WTC11 (cell line): ENCODE data around the gene UBALD1. TPM values are rescaled to one million over a fixed set of nuclear protein-coding genes. Genes with fewer than 3 reads are reported as not detected.
A peak's percentile ranks its signal among the peaks of the same experiment; 100 is the strongest.

ENCODE experiments used
- ATAC-seq: fragments of 200-7000 bp; cut with Tn5 transposase; 2 replicates; pipeline ENCODE4 v1.10.0; 2021; ENCODE audit warnings: mild to moderate bottlenecking, moderate library complexity
- CTCF ChIA-PET: fragments of 300-600 bp; sonication (Branson Sonifier 250); formaldehyde crosslinking; loops from one replicate; lab custom pipeline; 2021; ENCODE audit warnings: antibody characterized with exemption; lab: Charles Lee
- POLR2A ChIA-PET: fragments of 350-600 bp; sonication (Branson Sonifier 250); formaldehyde crosslinking; loops from one replicate; lab custom pipeline; 2021; ENCODE audit warnings: antibody characterized with exemption; lab: Charles Lee
- DNase-seq: peaks from one replicate; pipeline ENCODE4 v3.0.0; 2021; ENCODE audit warnings: low spot score
- H3K27ac Mint-ChIP-seq: 2 replicates; pipeline ENCODE4 v1.8.0; 2021; ENCODE audit warnings: mixed read lengths
- H3K27me3 Mint-ChIP-seq: 2 replicates; pipeline ENCODE4 v1.8.0; 2021; ENCODE audit warnings: low read depth, mild to moderate bottlenecking, moderate library complexity, mixed read lengths
- H3K36me3 Mint-ChIP-seq: 2 replicates; pipeline ENCODE4 v1.8.0; 2021; ENCODE audit warnings: mixed read lengths
- H3K4me1 Mint-ChIP-seq: 2 replicates; pipeline ENCODE4 v1.8.0; 2022; ENCODE audit warnings: mixed read lengths
- H3K4me3 Mint-ChIP-seq: 2 replicates; pipeline ENCODE4 v1.8.0; 2021; ENCODE audit warnings: mild to moderate bottlenecking, moderate library complexity, mixed read lengths
- H3K9me3 Mint-ChIP-seq: 2 replicates; pipeline ENCODE4 v1.8.0; 2021; ENCODE audit warnings: mixed read lengths
- ATF2 ChIP-seq: sonication (generic); formaldehyde crosslinking; IDR thresholded peaks from 2 replicates; pipeline ENCODE4 v1.8.1; 2022; ENCODE audit warnings: low read depth, missing genetic modification reagents, borderline replicate concordance
- E2F4 ChIP-seq: sonication (generic); formaldehyde crosslinking; IDR thresholded peaks from 2 replicates; pipeline ENCODE4 v1.8.1; 2022; ENCODE audit warnings: low read depth, mild to moderate bottlenecking, moderate library complexity, missing genetic modification reagents, borderline replicate concordance
- ELF4 ChIP-seq: sonication (generic); formaldehyde crosslinking; IDR thresholded peaks from 2 replicates; pipeline ENCODE4 v1.8.1; 2022; ENCODE audit warnings: low read depth, mild to moderate bottlenecking, moderate library complexity, missing genetic modification reagents
- EMX1 ChIP-seq: fragments of 250-450 bp; sonication (Bioruptor Pico); IDR thresholded peaks from 2 replicates; pipeline ENCODE4 v1.8.0; 2021; ENCODE audit warnings: mild to moderate bottlenecking
- FOXP1 ChIP-seq: sonication (generic); formaldehyde crosslinking; IDR thresholded peaks from 2 replicates; pipeline ENCODE4 v1.8.0; 2022; ENCODE audit warnings: missing genetic modification reagents, mild to moderate bottlenecking, moderate library complexity, borderline replicate concordance
- IRF2 ChIP-seq: sonication (generic); formaldehyde crosslinking; IDR thresholded peaks from 2 replicates; pipeline ENCODE4 v1.8.0; 2022; ENCODE audit warnings: low read depth, missing genetic modification reagents, borderline replicate concordance
- JAZF1 ChIP-seq: fragments of 250-450 bp; sonication (Bioruptor Pico); IDR thresholded peaks from 2 replicates; pipeline ENCODE4 v1.9.0; 2021; ENCODE audit warnings: moderate library complexity, mild to moderate bottlenecking, inconsistent platforms
- JUN ChIP-seq: sonication (generic); formaldehyde crosslinking; IDR thresholded peaks from 2 replicates; pipeline ENCODE4 v1.8.0; 2023; ENCODE audit warnings: mild to moderate bottlenecking, missing genetic modification reagents
- NR2C2 ChIP-seq: sonication (generic); formaldehyde crosslinking; IDR thresholded peaks from 2 replicates; pipeline ENCODE4 v1.8.0; 2022; ENCODE audit warnings: mild to moderate bottlenecking, missing genetic modification reagents
- PRRX2 ChIP-seq: fragments of 250-450 bp; sonication (Bioruptor Pico); IDR thresholded peaks from 2 replicates; pipeline ENCODE4 v1.8.0; 2021; ENCODE audit warnings: mild to moderate bottlenecking
- RORB ChIP-seq: fragments of 250-450 bp; sonication (Bioruptor Pico); IDR thresholded peaks from 2 replicates; pipeline ENCODE4 v1.9.0; 2021; ENCODE audit warnings: mild to moderate bottlenecking
- SMAD4 ChIP-seq: sonication (generic); formaldehyde crosslinking; IDR thresholded peaks from 2 replicates; pipeline ENCODE4 v1.8.0; 2022; ENCODE audit warnings: mild to moderate bottlenecking, missing genetic modification reagents
- TEAD4 ChIP-seq: sonication (generic); formaldehyde crosslinking; IDR thresholded peaks from 2 replicates; pipeline ENCODE4 v1.8.0; 2022; ENCODE audit warnings: mild to moderate bottlenecking, missing genetic modification reagents
- USF2 ChIP-seq: sonication (generic); formaldehyde crosslinking; IDR thresholded peaks from 2 replicates; pipeline ENCODE4 v1.8.1; 2023; ENCODE audit warnings: mild to moderate bottlenecking, missing genetic modification reagents, moderate library complexity
- ZMAT4 ChIP-seq: fragments of 250-450 bp; sonication (Bioruptor Pico); IDR thresholded peaks from 2 replicates; pipeline ENCODE4 v1.9.0; 2021; ENCODE audit warnings: mild to moderate bottlenecking
- ZNF317 ChIP-seq: sonication (generic); formaldehyde crosslinking; IDR thresholded peaks from 2 replicates; pipeline ENCODE4 v1.8.1; 2023; ENCODE audit warnings: low read depth, mild to moderate bottlenecking, moderate library complexity, missing genetic modification reagents, borderline replicate concordance
- ZNF532 ChIP-seq: fragments of 250-450 bp; sonication (Bioruptor Pico); IDR thresholded peaks from 2 replicates; pipeline ENCODE4 v1.9.0; 2021; ENCODE audit warnings: mild to moderate bottlenecking, borderline replicate concordance
- ZNF671 ChIP-seq: fragments of 250-450 bp; sonication (Bioruptor Pico); IDR thresholded peaks from 2 replicates; pipeline ENCODE4 v1.8.0; 2021; ENCODE audit warnings: mild to moderate bottlenecking
- total RNA-seq: library from RNA; stranded (reverse); gene quantifications from 3 replicates; pipeline ENCODE4 v1.2.3, GENCODE V29; 2021
- TF ChIP-seq, protein P1 (sequence below): sonication (generic); formaldehyde crosslinking; IDR thresholded peaks from 2 replicates; pipeline ENCODE4 v1.8.1; 2023; ENCODE audit warnings: mild to moderate bottlenecking, missing genetic modification reagents
- TF ChIP-seq, protein P2 (sequence below): sonication (generic); formaldehyde crosslinking; conservative IDR thresholded peaks from 2 replicates; pipeline ENCODE4 v1.8.1; 2022; ENCODE audit warnings: mild to moderate bottlenecking, missing genetic modification reagents
- TF ChIP-seq, protein P3 (sequence below): sonication (generic); formaldehyde crosslinking; IDR thresholded peaks from 2 replicates; pipeline ENCODE4 v1.8.1; 2023; ENCODE audit warnings: mild to moderate bottlenecking, missing genetic modification reagents
- TF ChIP-seq, protein P4 (sequence below): sonication (generic); formaldehyde crosslinking; IDR thresholded peaks from 2 replicates; pipeline ENCODE4 v1.8.1; 2023; ENCODE audit warnings: mild to moderate bottlenecking, missing genetic modification reagents, moderate library complexity

The UBALD1 gene
- total RNA-seq, 1 experiment from 2014 or later = 56.8 TPM

DNA sequence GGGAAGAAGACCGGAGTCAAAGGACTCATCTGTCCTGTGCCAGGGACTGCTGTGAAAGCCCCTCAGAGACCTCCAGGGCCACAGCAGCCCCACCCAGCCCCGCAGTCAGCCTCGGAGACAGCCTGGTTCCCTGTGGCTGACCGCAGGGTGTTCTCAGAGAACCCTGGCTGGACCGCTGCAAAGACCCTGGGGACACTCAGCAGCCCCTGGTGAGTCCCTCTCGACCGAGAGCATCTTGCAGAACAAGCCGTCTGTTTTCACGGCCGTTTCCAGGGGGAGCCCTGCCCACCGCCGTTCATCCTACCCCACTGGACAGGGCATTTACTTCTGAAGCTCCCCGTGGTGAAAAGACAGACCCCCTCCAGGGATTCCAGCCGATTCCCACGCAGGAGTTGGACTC lies 10.3 kb downstream of the UBALD1 start:
- CTCF ChIA-PET = interaction anchor here (0.6 kb wide), 1 partner anchor 57 kb away, joined by 8 read pairs; no protein-coding TSS in a partner anchor
- H3K27me3 Mint-ChIP-seq = no peaks in the 10 kb centered on the region
- no peak overlapping the region for H3K27ac Mint-ChIP-seq
- DNase-seq (no peak), ATAC-seq (no peak)
- H3K4me1 Mint-ChIP-seq = peaks cover 6% of the 10 kb centered on the region; the same call in 1 of the 2 replicates
- no peaks in the 10 kb centered on the region for H3K9me3 Mint-ChIP-seq
- no peaks in the 10 kb centered on the region; the same call in 1 of the 2 replicates for H3K36me3 Mint-ChIP-seq
- TF ChIP-seq FOXP1 (no peak), JAZF1 (CRISPR knock-in tag) (no peak), PRRX2 (CRISPR knock-in tag) (no peak), ZMAT4 (CRISPR knock-in tag) (no peak), E2F4 (CRISPR knock-in tag) (no peak), ATF2 (no peak), EMX1 (no peak), RORB (CRISPR knock-in tag) (no peak), JUN (no peak), NR2C2 (CRISPR knock-in tag) (no peak), TEAD4 (CRISPR knock-in tag) (no peak), IRF2 (CRISPR knock-in tag) (no peak), USF2 (CRISPR knock-in tag) (no peak), ELF4 (CRISPR knock-in tag) (no peak), ZNF671 (CRISPR knock-in tag) (no peak)
- TF ChIP-seq, protein P1, sequence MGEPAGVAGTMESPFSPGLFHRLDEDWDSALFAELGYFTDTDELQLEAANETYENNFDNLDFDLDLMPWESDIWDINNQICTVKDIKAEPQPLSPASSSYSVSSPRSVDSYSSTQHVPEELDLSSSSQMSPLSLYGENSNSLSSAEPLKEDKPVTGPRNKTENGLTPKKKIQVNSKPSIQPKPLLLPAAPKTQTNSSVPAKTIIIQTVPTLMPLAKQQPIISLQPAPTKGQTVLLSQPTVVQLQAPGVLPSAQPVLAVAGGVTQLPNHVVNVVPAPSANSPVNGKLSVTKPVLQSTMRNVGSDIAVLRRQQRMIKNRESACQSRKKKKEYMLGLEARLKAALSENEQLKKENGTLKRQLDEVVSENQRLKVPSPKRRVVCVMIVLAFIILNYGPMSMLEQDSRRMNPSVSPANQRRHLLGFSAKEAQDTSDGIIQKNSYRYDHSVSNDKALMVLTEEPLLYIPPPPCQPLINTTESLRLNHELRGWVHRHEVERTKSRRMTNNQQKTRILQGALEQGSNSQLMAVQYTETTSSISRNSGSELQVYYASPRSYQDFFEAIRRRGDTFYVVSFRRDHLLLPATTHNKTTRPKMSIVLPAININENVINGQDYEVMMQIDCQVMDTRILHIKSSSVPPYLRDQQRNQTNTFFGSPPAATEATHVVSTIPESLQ (CRISPR knock-in tag) = no peak
- TF ChIP-seq, protein P2, sequence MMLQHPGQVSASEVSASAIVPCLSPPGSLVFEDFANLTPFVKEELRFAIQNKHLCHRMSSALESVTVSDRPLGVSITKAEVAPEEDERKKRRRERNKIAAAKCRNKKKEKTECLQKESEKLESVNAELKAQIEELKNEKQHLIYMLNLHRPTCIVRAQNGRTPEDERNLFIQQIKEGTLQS = no peak
- TF ChIP-seq, protein P3, sequence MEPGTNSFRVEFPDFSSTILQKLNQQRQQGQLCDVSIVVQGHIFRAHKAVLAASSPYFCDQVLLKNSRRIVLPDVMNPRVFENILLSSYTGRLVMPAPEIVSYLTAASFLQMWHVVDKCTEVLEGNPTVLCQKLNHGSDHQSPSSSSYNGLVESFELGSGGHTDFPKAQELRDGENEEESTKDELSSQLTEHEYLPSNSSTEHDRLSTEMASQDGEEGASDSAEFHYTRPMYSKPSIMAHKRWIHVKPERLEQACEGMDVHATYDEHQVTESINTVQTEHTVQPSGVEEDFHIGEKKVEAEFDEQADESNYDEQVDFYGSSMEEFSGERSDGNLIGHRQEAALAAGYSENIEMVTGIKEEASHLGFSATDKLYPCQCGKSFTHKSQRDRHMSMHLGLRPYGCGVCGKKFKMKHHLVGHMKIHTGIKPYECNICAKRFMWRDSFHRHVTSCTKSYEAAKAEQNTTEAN = no peak
- no peak overlapping the region for H3K4me3 Mint-ChIP-seq
- POLR2A ChIA-PET = no interaction called here

GRCh38 chr16:4603624-4604170 lies 11.0 kb downstream of the UBALD1 start:
- no peak for DNase-seq
- no peaks in the 10 kb centered on the region; the same call in 1 of the 2 replicates for H3K36me3 Mint-ChIP-seq
- TF ChIP-seq SMAD4 (CRISPR knock-in tag) (no peak), ZNF532 (no peak), ZNF317 (CRISPR knock-in tag) (no peak)
- TF ChIP-seq, protein P4, sequence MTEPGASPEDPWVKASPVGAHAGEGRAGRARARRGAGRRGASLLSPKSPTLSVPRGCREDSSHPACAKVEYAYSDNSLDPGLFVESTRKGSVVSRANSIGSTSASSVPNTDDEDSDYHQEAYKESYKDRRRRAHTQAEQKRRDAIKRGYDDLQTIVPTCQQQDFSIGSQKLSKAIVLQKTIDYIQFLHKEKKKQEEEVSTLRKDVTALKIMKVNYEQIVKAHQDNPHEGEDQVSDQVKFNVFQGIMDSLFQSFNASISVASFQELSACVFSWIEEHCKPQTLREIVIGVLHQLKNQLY (CRISPR knock-in tag) = no peak
- POLR2A ChIA-PET = no interaction called here
- H3K4me3 Mint-ChIP-seq = no peak overlapping the region
- H3K27ac Mint-ChIP-seq = 0 out of 2 replicates have a peak overlapping the region, but pooled peaks have one; percentile 63
- CTCF ChIA-PET = interaction anchor here (1.2 kb wide), 1 partner anchor 79 kb away, joined by 3 read pairs; no protein-coding TSS in a partner anchor
- H3K9me3 Mint-ChIP-seq = no peaks in the 10 kb centered on the region
- H3K4me1 Mint-ChIP-seq = peaks cover 6% of the 10 kb centered on the region; the same call in 1 of the 2 replicates
- ATAC-seq = no peak
- H3K27me3 Mint-ChIP-seq = no peaks in the 10 kb centered on the region
